ENCODE data around the gene LDLRAD2. TPM values are rescaled to one million over a fixed set of nuclear protein-coding genes. Genes with fewer than 3 reads are reported as not detected.

LDLRAD2 gene
- total RNA-seq, 1 experiment from 2014 or later = 1.0 TPM

DNA sequence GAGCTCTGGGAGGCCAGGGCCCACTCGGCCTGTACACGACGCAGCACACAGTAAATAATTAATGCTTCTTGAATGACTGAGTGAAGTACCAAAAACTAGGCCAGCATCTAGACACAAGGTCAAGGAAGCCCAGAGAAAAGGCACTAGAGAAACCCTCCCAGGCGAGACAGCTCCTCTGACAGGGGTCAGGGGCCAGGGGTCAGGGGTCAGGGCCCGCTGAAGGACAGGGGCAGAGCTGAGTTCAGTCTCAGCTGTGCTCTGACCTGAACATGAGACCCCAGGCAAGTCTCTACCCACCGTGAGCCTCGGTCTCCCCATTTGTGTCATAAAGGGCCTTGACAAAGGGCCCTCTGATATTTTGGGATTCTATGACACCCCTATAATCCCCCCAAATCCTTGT, 56.4 kb downstream of the LDLRAD2 start:
- TF ChIP-seq CTCF (conservative IDR thresholded peaks at IDR 0.05) = no peak
- no peak overlapping the region for H2AFZ ChIP-seq (ENCODE audit: low read length)
- H3K23me2 ChIP-seq (ENCODE audit: insufficient read length, low read depth, low read length, poor library complexity, severe bottlenecking) = no peaks in the 10 kb centered on the region
- H3K9ac ChIP-seq (ENCODE audit: extremely low read depth, insufficient read length, low read length) = no peak overlapping the region
- H3K23ac ChIP-seq (ENCODE audit: insufficient read length, low read depth, low read length) = no peak overlapping the region
- no peak overlapping the region for H4K91ac ChIP-seq (ENCODE audit: insufficient read length, low read depth, low read length)
- H4K8ac ChIP-seq (replicated peaks; ENCODE audit: insufficient read length, low read depth, low read length) = no peak overlapping the region
- no peaks in the 10 kb centered on the region for H3K79me1 ChIP-seq (ENCODE audit: insufficient read depth, low read depth, low read length, poor library complexity, severe bottlenecking)
- H3K9me3 ChIP-seq (ENCODE audit: control insufficient read depth, low read depth, low read length) = no peaks in the 10 kb centered on the region
- Mint-ChIP-seq H3K4me1 (peaks cover 17 to 30% of the 10 kb centered on the region in 2 experiments), H3K4me3 (no peak overlapping the region), H3K27ac (0 out of 7 replicates have a peak overlapping the region, but pooled peaks of 1 of the 3 experiments have one; percentile 66), H3K9me3 (no peaks in the 10 kb centered on the region), H3K27me3 (ENCODE audit: low read depth) (no peaks in the 10 kb centered on the region), H3K36me3 (ENCODE audit: insufficient read depth in 1 of 3, low read depth in 3 of 3) (peaks cover 23 to 53% (median 36%) of the 10 kb centered on the region in 3 experiments)
- H3K4me2 ChIP-seq (ENCODE audit: insufficient read depth, insufficient read length, low read length) = no peak overlapping the region
- no peak overlapping the region for H2BK15ac ChIP-seq (ENCODE audit: low read depth, low read length)
- H3T11ph ChIP-seq (ENCODE audit: low read length) = no peak overlapping the region
- no peak overlapping the region for H2BK20ac ChIP-seq (ENCODE audit: low read depth, low read length, poor library complexity, severe bottlenecking)
- no peak overlapping the region for H2AK5ac ChIP-seq (ENCODE audit: insufficient read length, low read length)
- H3K79me2 ChIP-seq (ENCODE audit: insufficient read depth, low read length) = no peaks in the 10 kb centered on the region
- no peaks in the 10 kb centered on the region for H3K27me3 ChIP-seq (ENCODE audit: insufficient read depth, low read length)
- H3K14ac ChIP-seq (ENCODE audit: insufficient read depth, low read length) = no peak overlapping the region
- H4K5ac ChIP-seq (ENCODE audit: insufficient read length, low read depth, low read length) = no peak overlapping the region
- H3K18ac ChIP-seq (ENCODE audit: insufficient read length, low read depth, low read length) = no peak overlapping the region
- no peak overlapping the region for H2BK120ac ChIP-seq (ENCODE audit: low read depth, low read length, poor library complexity, severe bottlenecking)
- DNase-seq = no peak
- peaks cover 7% of the 10 kb centered on the region; the same call in 1 of the 2 replicates for H3K4me1 ChIP-seq (ENCODE audit: insufficient read depth, low read length)
- H3K4ac ChIP-seq (ENCODE audit: low read depth, low read length) = no peak overlapping the region
- no CpG with 5 or more reads among the region's 7 CpGs for WGBS (ENCODE audit: extremely low coverage, insufficient read length, low lambda C conversion rate)
- H4K20me1 ChIP-seq (ENCODE audit: control insufficient read depth, insufficient read depth, insufficient read length) = peaks cover 2% of the 10 kb centered on the region
- no peak overlapping the region for H3K27ac ChIP-seq (ENCODE audit: insufficient read length, low read depth, low read length)
- H2BK5ac ChIP-seq (ENCODE audit: insufficient read length, low read length) = no peak overlapping the region
- no peak overlapping the region for H3K56ac ChIP-seq (ENCODE audit: insufficient read length, low read depth, low read length)
- no peak overlapping the region for H2BK12ac ChIP-seq (ENCODE audit: insufficient read length, low read depth, low read length)
